Measurements from ENCODE around the gene KIF6.

Gene KIF6

GRCh38 chr6:39381550-39382140, 343.6 kb downstream of the KIF6 start:
- no peaks in the 10 kb centered on the region for H3K9me3 ChIP-seq (ENCODE audit: insufficient read depth, low read length, severe bottlenecking)

GRCh38 chr6:39380837-39381549, 344.2 kb downstream of the KIF6 start:
- Histone ChIP-seq H4K20me1 (ENCODE audit: insufficient read depth, low read length) (no peaks in the 10 kb centered on the region), H3K4me1 (ENCODE audit: insufficient read depth, low read length) (no peaks in the 10 kb centered on the region), H3K4me3 (ENCODE audit: low read depth in 1 of 2, low read length in 2 of 2) (no peak overlapping the region), H3K9ac (ENCODE audit: low read depth, low read length) (no peak overlapping the region), H2AFZ (ENCODE audit: low read depth, low read length) (no peak overlapping the region), H3K9me3 (ENCODE audit: insufficient read depth, low read length, severe bottlenecking) (no peaks in the 10 kb centered on the region), H3K4me2 (ENCODE audit: insufficient read depth, low read length) (no peak overlapping the region), H3K36me3 (ENCODE audit: insufficient read depth, low read length) (no peaks in the 10 kb centered on the region), H3K79me2 (ENCODE audit: insufficient read depth, low read length) (no peaks in the 10 kb centered on the region), H3K27me3 (ENCODE audit: insufficient read depth, low read length, poor library complexity) (no peaks in the 10 kb centered on the region), H3K27ac (ENCODE audit: low read length) (no peak overlapping the region)
- DNase-seq = no peak
- no peak for ATAC-seq (ENCODE audit: insufficient read depth, low read depth)
- TF ChIP-seq EZH2 (IDR thresholded peaks at IDR 0.05; ENCODE audit: borderline replicate concordance, low read depth, low read length, severe bottlenecking) (no peak), CTCF (IDR thresholded peaks at IDR 0.05; ENCODE audit: borderline replicate concordance, extremely low read depth, low read length, poor library complexity, severe bottlenecking) (no peak)

More at GRCh38 chr6:39381550-39382140, 343.6 kb downstream of the KIF6 start:
- no peaks in the 10 kb centered on the region for H3K36me3 ChIP-seq (ENCODE audit: insufficient read depth, low read length)
- no peaks in the 10 kb centered on the region for H3K79me2 ChIP-seq (ENCODE audit: insufficient read depth, low read length)
- no peaks in the 10 kb centered on the region for H4K20me1 ChIP-seq (ENCODE audit: insufficient read depth, low read length)
- H3K27ac ChIP-seq (ENCODE audit: low read length) = no peak overlapping the region
- H3K27me3 ChIP-seq (ENCODE audit: insufficient read depth, low read length, poor library complexity) = no peaks in the 10 kb centered on the region
- no peaks in the 10 kb centered on the region for H3K4me1 ChIP-seq (ENCODE audit: insufficient read depth, low read length)
- no peak for DNase-seq
- no peak overlapping the region for H3K4me3 ChIP-seq (ENCODE audit: low read depth in 1 of 2, low read length in 2 of 2)
- H2AFZ ChIP-seq (ENCODE audit: low read depth, low read length) = no peak overlapping the region
- no peak for ATAC-seq (ENCODE audit: insufficient read depth, low read depth)
- H3K9ac ChIP-seq (ENCODE audit: low read depth, low read length) = no peak overlapping the region
- TF ChIP-seq EZH2 (IDR thresholded peaks at IDR 0.05; ENCODE audit: borderline replicate concordance, low read depth, low read length, severe bottlenecking) = no peak
- no peak for TF ChIP-seq CTCF (IDR thresholded peaks at IDR 0.05; ENCODE audit: borderline replicate concordance, extremely low read depth, low read length, poor library complexity, severe bottlenecking)
- no peak overlapping the region for H3K4me2 ChIP-seq (ENCODE audit: insufficient read depth, low read length)

GRCh38 chr6:39378960-39379425, 346.2 kb downstream of the KIF6 start:
- Histone ChIP-seq H3K79me2 (ENCODE audit: insufficient read depth, low read length) (no peaks in the 10 kb centered on the region), H4K20me1 (ENCODE audit: insufficient read depth, low read length) (no peaks in the 10 kb centered on the region), H2AFZ (ENCODE audit: low read depth, low read length) (no peak overlapping the region), H3K27me3 (ENCODE audit: insufficient read depth, low read length, poor library complexity) (no peaks in the 10 kb centered on the region), H3K4me2 (ENCODE audit: insufficient read depth, low read length) (no peak overlapping the region), H3K9me3 (ENCODE audit: insufficient read depth, low read length, severe bottlenecking) (no peaks in the 10 kb centered on the region), H3K36me3 (ENCODE audit: insufficient read depth, low read length) (no peaks in the 10 kb centered on the region), H3K9ac (ENCODE audit: low read depth, low read length) (no peak overlapping the region), H3K27ac (ENCODE audit: low read length) (no peak overlapping the region), H3K4me1 (ENCODE audit: insufficient read depth, low read length) (no peaks in the 10 kb centered on the region), H3K4me3 (ENCODE audit: low read depth in 1 of 2, low read length in 2 of 2) (no peak overlapping the region)
- ATAC-seq (ENCODE audit: insufficient read depth, low read depth) (no peak), DNase-seq (no peak)
- TF ChIP-seq CTCF (IDR thresholded peaks at IDR 0.05; ENCODE audit: borderline replicate concordance, extremely low read depth, low read length, poor library complexity, severe bottlenecking) (no peak), EZH2 (IDR thresholded peaks at IDR 0.05; ENCODE audit: borderline replicate concordance, low read depth, low read length, severe bottlenecking) (no peak)
